ENCODE results near the gene LSM14A. TPM values are rescaled to one million over a fixed set of nuclear protein-coding genes. Genes with fewer than 3 reads are reported as not detected.

LSM14A gene
- total RNA-seq, 1 experiment from 2014 or later, result 199 TPM

DNA sequence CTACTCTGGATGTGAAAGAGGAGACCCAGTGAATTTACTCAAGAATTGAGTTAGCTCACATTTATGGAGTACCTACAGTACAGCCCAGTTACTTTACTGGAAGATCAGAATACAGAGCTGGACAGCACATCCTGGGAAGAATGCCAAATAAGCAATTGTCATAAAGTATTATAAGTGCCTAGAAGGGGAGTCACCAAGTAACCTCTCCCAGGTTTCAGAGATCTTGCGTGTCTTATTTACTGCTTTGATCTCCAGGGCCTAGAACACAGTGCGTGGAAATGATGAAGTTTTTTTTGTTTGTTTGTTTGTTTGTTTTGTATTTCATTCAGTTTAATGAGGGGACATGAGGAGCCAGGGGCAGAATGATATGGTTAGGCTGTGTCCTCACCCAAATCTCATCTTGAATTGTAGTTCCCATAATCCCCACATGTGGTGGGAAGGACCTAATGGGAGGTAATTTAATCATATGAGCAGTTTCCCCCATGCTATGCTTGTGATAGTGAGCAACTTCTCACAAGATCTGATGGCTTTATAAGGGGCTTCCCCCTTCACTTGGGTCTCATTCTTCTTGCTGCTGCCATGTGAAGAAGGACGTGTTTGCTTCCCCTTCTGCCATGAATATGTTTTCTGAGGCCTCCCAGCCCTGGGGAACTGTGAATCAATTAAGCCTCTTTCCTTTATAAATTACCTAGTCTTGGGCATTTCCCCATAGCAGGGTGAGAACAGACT is 87.2 kb downstream of the LSM14A start:
- H4K20me1 ChIP-seq (ENCODE audit: control insufficient read depth, insufficient read depth, insufficient read length), result no peaks in the 10 kb centered on the region
- H3K4ac ChIP-seq (ENCODE audit: low read depth, low read length), result no peak overlapping the region
- H3K23ac ChIP-seq (ENCODE audit: insufficient read length, low read depth, low read length), result no peak overlapping the region
- H3K79me2 ChIP-seq (ENCODE audit: insufficient read depth, low read length), result peaks cover 2% of the 10 kb centered on the region; the same call in 1 of the 2 replicates
- H2BK20ac ChIP-seq (ENCODE audit: low read depth, low read length, poor library complexity, severe bottlenecking), result no peak overlapping the region
- no peak overlapping the region for H4K5ac ChIP-seq (ENCODE audit: insufficient read length, low read depth, low read length)
- TF ChIP-seq, protein P1, sequence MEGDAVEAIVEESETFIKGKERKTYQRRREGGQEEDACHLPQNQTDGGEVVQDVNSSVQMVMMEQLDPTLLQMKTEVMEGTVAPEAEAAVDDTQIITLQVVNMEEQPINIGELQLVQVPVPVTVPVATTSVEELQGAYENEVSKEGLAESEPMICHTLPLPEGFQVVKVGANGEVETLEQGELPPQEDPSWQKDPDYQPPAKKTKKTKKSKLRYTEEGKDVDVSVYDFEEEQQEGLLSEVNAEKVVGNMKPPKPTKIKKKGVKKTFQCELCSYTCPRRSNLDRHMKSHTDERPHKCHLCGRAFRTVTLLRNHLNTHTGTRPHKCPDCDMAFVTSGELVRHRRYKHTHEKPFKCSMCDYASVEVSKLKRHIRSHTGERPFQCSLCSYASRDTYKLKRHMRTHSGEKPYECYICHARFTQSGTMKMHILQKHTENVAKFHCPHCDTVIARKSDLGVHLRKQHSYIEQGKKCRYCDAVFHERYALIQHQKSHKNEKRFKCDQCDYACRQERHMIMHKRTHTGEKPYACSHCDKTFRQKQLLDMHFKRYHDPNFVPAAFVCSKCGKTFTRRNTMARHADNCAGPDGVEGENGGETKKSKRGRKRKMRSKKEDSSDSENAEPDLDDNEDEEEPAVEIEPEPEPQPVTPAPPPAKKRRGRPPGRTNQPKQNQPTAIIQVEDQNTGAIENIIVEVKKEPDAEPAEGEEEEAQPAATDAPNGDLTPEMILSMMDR (conservative IDR thresholded peaks at IDR 0.05), result no peak
- no peak overlapping the region for H3K9ac ChIP-seq (ENCODE audit: extremely low read depth, insufficient read length, low read length)
- H3T11ph ChIP-seq (ENCODE audit: low read length), result no peak overlapping the region
- no peak overlapping the region for H4K91ac ChIP-seq (ENCODE audit: insufficient read length, low read depth, low read length)
- no peak overlapping the region for H2BK12ac ChIP-seq (ENCODE audit: insufficient read length, low read depth, low read length)
- Mint-ChIP-seq H3K36me3 (ENCODE audit: insufficient read depth in 1 of 3, low read depth in 3 of 3) (no peaks in the 10 kb centered on the region; a peak in 3 of 7 replicates), H3K9me3 (no peaks in the 10 kb centered on the region), H3K27ac (peak overlapping the region in 2 of 3 experiments; percentile 36 to 57; a peak in 1 of 7 replicates), H3K27me3 (ENCODE audit: low read depth) (no peaks in the 10 kb centered on the region), H3K4me3 (no peak overlapping the region), H3K4me1 (peaks cover 30 to 33% of the 10 kb centered on the region in 2 experiments)
- WGBS (ENCODE audit: extremely low coverage, insufficient read length, low lambda C conversion rate), result no CpG with 5 or more reads among the region's 3 CpGs
- no peak overlapping the region for H3K14ac ChIP-seq (ENCODE audit: insufficient read depth, low read length)
- no peak overlapping the region for H2BK5ac ChIP-seq (ENCODE audit: insufficient read length, low read length)
- peaks cover 4% of the 10 kb centered on the region for H3K23me2 ChIP-seq (ENCODE audit: insufficient read length, low read depth, low read length, poor library complexity, severe bottlenecking)
- no peak overlapping the region for H4K8ac ChIP-seq (replicated peaks; ENCODE audit: insufficient read length, low read depth, low read length)
- peaks cover 4% of the 10 kb centered on the region; the same call in 1 of the 2 replicates for H3K4me1 ChIP-seq (ENCODE audit: insufficient read depth, low read length)
- H2AK5ac ChIP-seq (ENCODE audit: insufficient read length, low read length), result no peak overlapping the region
- no peak overlapping the region for H2AFZ ChIP-seq (ENCODE audit: low read length)
- no peak overlapping the region for H3K27ac ChIP-seq (ENCODE audit: insufficient read length, low read depth, low read length)
- peaks cover 2% of the 10 kb centered on the region for H3K79me1 ChIP-seq (ENCODE audit: insufficient read depth, low read depth, low read length, poor library complexity, severe bottlenecking)
- H3K56ac ChIP-seq (ENCODE audit: insufficient read length, low read depth, low read length), result no peak overlapping the region
- DNase-seq, result no peak
- H3K9me3 ChIP-seq (ENCODE audit: control insufficient read depth, low read depth, low read length), result no peaks in the 10 kb centered on the region
- H2BK120ac ChIP-seq (ENCODE audit: low read depth, low read length, poor library complexity, severe bottlenecking), result no peak overlapping the region
- no peak overlapping the region for H3K4me2 ChIP-seq (ENCODE audit: insufficient read depth, insufficient read length, low read length)
- no peak overlapping the region for H3K18ac ChIP-seq (ENCODE audit: insufficient read length, low read depth, low read length)
- H2BK15ac ChIP-seq (ENCODE audit: low read depth, low read length), result no peak overlapping the region
- H3K27me3 ChIP-seq (ENCODE audit: insufficient read depth, low read length), result no peaks in the 10 kb centered on the region

Data from H9 (cell line).